ENCODE data around the gene GFRA4.

The GFRA4 gene

GRCh38 chr20:3693376-3693775 is 30.2 kb upstream of the GFRA4 start:
- no peak for FAIRE-seq

GRCh38 chr20:3692706-3693294 is 29.6 kb upstream of the GFRA4 start:
- no peak for FAIRE-seq

- no peak for FAIRE-seq
Observed at GRCh38 chr20:3691897-3692296, 28.7 kb upstream of the GFRA4 start.

GRCh38 chr20:3691306-3691705 is 28.1 kb upstream of the GFRA4 start:
- no peak for FAIRE-seq

- FAIRE-seq = no peak
Observed at GRCh38 chr20:3690413-3690812, 27.2 kb upstream of the GFRA4 start.

GRCh38 chr20:3689978-3690377 is 26.8 kb upstream of the GFRA4 start:
- FAIRE-seq = no peak

GRCh38 chr20:3687655-3688054 is 24.5 kb upstream of the GFRA4 start:
- no peak for FAIRE-seq

GRCh38 chr20:3686867-3687321 is 23.7 kb upstream of the GFRA4 start:
- FAIRE-seq = no peak

GRCh38 chr20:3686421-3686820 is 23.2 kb upstream of the GFRA4 start:
- no peak for FAIRE-seq

- FAIRE-seq = no peak
Observed at GRCh38 chr20:3685341-3685740, 22.1 kb upstream of the GFRA4 start.

GRCh38 chr20:3681931-3682781 is 19.0 kb upstream of the GFRA4 start, which contains the start of gene ADAM33:
TSS of gene ADAM33 (minus strand) at chr20:3682010. CDS start at chr20:3682004, 6 bp downstream.
- no peak for FAIRE-seq

GRCh38 chr20:3681352-3681930 is 18.2 kb upstream of the GFRA4 start:
- FAIRE-seq = no peak

GRCh38 chr20:3680701-3681351 is 17.6 kb upstream of the GFRA4 start:
- FAIRE-seq = no peak

GRCh38 chr20:3679749-3680700 is 16.8 kb upstream of the GFRA4 start:
- FAIRE-seq = no peak

- FAIRE-seq = no peak
Observed at GRCh38 chr20:3678856-3679720, 15.9 kb upstream of the GFRA4 start.

- no peak for FAIRE-seq
Observed at GRCh38 chr20:3678198-3678597, 15.0 kb upstream of the GFRA4 start.

- no peak for FAIRE-seq
Observed at GRCh38 chr20:3677733-3678132, 14.5 kb upstream of the GFRA4 start.

- no peak for FAIRE-seq
Observed at GRCh38 chr20:3674995-3675900, 12.0 kb upstream of the GFRA4 start.

GRCh38 chr20:3674447-3674846 is 11.2 kb upstream of the GFRA4 start:
- FAIRE-seq = no peak
